GM21723 (cell line): Measurements from ENCODE around the gene PAK1.
"Not testable (repeated sequence)": the region's sequence is repeated elsewhere in the genome, so short reads cannot be mapped to it uniquely, and the experiment has no call there.

Experiments
- ATAC-seq: cut with Tn5 transposase; IDR thresholded peaks from one replicate; pipeline ENCODE4 v1.9.1; 2021; ENCODE audit warnings: mild to moderate bottlenecking, moderate library complexity; ENCODE audit not compliant: unreplicated experiment

Gene PAK1

GRCh38 chr11:77409046-77409445 is 64.8 kb downstream of the PAK1 start:
- ATAC-seq, result no peak

DNA sequence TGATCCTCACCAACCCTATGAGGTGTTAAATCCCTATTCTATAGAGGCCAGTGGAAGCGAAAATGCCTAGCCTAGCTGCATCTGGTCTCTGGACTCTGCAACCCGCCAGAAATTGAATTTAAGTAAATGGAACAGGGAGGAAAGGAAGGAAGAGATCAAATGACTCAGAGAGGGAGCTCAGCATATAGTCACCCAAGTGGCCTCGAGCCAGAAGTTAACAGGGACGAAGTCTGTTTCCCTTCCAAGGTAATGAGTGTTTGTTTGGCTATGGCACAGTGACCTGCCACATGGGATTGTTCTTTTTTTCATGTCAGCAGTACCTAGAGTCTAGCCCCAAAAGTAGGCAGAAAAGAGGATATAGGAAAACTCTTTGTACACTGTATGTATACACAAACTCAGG is 66.3 kb downstream of the PAK1 start:
- no peak for ATAC-seq

DNA sequence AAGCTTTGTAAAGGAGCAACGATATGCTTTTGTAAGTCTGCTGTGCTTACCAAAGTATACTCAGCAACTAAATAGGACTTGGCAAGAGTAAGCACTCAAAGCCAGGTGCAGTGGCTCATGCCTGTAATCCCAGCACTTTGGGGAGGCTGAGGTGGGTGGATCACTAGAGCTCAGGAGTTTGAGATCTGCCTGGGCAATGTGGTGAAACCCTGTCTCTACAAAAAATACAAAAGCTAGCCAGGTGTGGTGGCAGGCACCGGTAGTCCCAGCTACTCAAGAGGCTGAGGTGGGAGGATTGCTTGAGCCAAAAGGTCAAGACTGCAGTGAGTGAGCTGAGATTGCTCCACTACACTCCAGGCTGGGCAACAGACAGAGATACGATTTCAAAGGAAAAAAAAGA is 67.5 kb downstream of the PAK1 start:
- ATAC-seq, result no peak

GRCh38 chr11:77403211-77403610 is 70.7 kb downstream of the PAK1 start:
- no peak for ATAC-seq

DNA sequence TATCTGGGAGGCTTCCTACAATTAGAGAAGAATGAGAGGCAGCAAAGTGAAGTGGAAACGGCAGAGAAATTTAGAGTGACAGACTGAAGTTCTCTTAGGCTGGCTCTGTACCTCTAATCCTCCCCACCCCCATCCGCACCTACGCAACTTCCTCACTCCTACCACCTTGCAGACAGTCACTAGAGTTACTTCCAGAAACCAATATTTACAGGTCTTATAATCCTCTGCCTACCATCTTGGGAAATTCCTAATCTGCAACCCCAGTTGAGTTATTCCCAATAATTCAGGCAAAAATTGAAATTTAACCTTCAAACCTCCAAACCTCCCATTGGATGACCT is 71.7 kb downstream of the PAK1 start:
- ATAC-seq, result no peak

DNA sequence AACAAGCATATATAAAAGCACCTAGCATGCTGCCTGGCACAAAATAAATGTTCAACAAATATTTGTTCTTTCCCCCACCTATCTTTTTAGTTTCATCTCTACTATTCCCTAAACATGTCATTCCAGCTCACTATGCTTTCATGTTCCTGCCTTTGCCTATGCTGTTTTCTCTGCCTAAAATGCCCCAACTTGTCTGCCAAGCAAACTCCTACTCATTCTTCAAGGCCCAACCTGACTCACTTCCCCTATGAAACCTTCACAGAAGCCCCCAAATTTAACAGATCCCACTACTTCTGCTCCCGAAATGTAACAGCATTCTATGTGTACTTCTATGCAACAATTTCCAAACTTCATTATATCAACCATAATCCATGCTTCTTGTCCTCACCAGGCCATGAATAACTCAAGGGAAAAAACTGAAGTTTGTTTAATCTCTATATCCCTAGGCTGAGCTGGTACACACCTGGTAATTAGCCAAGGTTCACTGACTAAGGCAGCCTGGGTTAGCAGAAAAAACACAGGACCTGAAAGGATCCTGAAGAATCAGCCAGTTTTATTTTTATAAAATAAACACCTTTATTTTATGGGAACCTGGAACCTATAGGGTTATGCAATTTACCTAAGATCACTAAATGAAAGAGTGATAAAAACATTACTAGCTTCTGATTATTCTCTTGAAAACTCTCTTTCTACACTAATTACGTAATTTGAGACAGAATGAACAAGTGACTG is 72.2 kb downstream of the PAK1 start:
- ATAC-seq, result no peak

- ATAC-seq, result no peak
Measured at GRCh38 chr11:77400775-77401449, 73.0 kb downstream of the PAK1 start.

DNA sequence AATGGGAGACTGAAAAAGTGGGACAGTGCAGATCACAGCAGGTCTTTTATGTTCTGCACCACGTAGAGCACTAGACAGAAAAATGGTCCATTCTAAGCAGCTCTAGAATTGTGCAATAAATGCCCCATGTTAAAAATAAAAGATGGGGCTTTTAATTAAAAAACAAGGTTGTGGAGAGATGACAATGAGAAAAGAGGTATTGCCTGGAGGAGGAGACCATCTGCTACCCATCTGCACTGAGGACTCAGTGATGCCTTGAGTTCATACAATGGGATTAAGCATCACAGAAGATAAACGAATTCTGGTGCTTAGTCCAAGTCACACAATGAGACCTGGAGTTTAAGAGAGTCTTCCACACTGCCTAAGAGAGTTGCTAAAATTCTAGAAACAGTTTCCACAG is 73.6 kb downstream of the PAK1 start:
- ATAC-seq, result no peak

DNA sequence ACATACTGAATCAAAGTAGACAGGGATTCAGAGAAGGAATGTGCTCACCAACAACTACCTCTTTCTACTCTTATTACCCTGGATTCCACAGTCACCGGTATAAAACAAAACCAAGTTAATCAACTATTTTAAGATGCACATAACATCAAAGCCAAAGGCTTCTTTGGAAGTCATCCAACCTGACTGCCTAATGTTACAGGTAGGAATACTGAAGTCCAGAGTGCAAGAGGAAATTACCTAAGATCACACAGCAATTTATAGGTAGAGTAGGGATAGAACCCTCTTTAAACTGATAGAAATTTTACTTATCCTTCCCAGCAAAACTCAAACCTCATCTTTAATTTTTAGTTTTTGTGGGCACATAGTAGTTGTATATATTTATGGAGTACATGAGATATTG is 76.3 kb downstream of the PAK1 start:
- ATAC-seq, result no peak

DNA sequence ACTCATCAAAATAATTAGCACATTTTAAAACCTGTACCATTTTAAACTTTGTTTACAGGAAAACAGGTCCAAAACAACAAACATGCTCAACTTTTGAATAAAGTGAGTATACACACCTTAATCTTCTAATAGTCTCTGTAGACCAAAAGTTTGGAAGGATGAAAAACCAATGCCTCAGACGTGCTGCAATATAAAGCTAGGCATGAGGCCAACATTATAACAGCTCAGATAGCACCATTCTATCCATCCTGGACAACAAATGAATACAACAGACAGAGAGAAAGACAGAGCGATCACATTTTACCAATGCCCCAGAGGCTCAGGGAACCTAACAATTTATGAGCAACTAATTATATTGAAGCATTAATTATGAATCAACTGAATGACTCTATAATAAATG is 77.0 kb downstream of the PAK1 start:
- no peak for ATAC-seq

GRCh38 chr11:77396305-77396704 is 77.6 kb downstream of the PAK1 start:
- ATAC-seq, result no peak

DNA sequence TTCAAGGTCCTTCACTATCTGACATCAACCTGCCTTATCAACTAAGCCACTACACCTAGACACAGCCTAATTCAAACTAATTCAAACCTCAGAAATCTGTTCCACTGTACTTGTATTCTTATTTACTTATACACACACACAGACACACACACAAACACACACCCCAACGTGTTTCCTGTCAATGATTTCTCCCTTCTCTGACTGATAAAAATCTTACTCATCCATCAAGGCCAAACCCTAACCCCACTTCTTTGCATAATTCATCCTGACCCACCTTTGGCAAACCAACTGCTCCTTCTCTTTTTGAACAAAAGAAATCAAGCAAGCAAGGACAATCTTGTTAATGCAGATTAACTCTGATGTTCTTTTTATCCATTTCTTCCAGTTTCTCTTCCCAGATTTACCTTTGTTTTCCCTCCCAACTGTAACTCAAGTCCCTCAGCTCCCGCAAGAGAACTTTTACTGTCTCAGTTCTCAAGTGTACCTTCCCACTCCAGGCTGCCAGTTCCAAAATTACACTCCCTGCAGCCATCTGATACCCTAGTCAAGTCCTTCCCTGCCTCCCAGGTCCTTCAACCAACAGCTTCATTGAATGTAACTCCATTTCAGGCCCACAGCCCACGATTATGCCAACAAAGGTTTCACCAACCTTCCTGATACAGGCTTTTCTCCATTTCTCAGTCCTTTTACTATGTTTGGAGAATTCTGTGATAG is 78.3 kb downstream of the PAK1 start:
- ATAC-seq, result no peak

- ATAC-seq, result no peak
Measured at GRCh38 chr11:77392842-77393241, 81.1 kb downstream of the PAK1 start.

GRCh38 chr11:77387701-77388100 is 86.2 kb downstream of the PAK1 start:
- no peak for ATAC-seq

DNA sequence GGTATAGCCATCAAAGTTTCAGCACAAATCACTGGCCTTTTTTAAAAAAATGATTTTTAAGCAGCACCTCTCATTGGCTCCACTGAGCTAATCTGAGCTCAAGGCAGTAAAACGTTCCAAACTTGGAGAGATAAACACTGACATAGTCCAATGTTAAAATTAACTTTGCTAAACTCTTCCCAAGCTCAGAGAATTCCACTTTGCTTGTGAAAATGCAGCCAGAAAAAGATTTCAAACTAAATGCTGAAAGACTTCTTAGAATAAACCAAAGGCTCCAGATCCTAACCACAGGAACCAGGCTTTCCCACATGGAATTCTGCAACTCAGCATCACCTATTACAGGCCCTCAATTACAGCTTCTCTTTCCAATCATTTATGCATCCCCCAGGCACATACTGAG is 87.7 kb downstream of the PAK1 start:
- ATAC-seq, result no peak

- ATAC-seq, result not testable (repeated sequence)
Measured at GRCh38 chr11:77385255-77385771, 88.6 kb downstream of the PAK1 start.

DNA sequence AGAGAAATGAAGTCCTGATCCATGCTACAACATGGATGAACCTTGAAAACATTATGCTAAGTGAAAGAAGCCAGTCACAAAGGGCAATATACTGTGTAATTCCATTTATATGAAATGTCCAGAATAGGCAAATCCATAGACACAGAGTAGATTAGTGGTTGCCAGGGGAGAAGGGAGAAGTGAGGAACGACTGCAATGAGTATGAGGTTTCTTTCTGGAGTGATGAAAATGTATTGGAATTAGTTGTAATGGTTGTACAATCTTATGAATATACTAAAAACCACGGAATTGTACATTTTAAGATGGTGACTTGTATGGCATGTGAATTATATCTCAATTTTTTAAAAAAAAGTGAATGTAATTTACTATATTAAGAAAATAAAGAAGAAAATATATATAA is 89.3 kb downstream of the PAK1 start:
- no peak for ATAC-seq

- not testable (repeated sequence) for ATAC-seq
Measured at GRCh38 chr11:77383349-77383748, 90.5 kb downstream of the PAK1 start.

GRCh38 chr11:77381729-77382665 is 91.9 kb downstream of the PAK1 start:
- ATAC-seq, result no peak

DNA sequence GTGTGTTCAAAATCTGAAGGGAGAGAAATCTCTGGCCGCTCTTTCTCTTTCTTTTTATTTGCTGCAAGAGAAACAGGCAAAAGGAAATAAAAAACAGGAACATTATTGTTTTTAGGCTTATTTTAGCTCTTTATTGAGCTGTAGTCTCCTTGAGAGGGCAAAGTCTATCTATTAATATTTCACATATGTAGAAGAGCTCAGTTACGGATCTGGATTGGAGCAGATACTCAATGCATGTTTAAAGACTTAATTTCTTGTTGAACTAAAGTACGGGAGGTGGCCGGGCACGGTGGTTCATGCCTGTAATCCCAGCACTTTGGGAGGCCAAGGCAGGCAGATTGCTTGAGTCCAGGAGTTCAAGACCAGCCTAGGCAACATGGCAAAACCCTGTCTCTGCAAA is 94.0 kb downstream of the PAK1 start:
- ATAC-seq, result no peak

GRCh38 chr11:77379253-77379652 is 94.6 kb downstream of the PAK1 start:
- ATAC-seq, result no peak
